H9 (cell line): ENCODE results near the gene SEC22C. TPM values are rescaled to one million over a fixed set of nuclear protein-coding genes. Genes with fewer than 3 reads are reported as not detected.
A peak's percentile ranks its signal among the peaks of the same experiment; 100 is the strongest.
"Not testable (repeated sequence)": the region's sequence is repeated elsewhere in the genome, so short reads cannot be mapped to it uniquely, and the experiment has no call there.

ENCODE experiments used
- DNase-seq: peaks from one replicate; pipeline ENCODE4 v3.0.0-alpha.2; 2017
- H2AFZ ChIP-seq: one replicate; pipeline ENCODE4 v1.6.1; 2013; ENCODE audit warnings: mild to moderate bottlenecking, low read length, control low read depth, moderate library complexity
- H2AK5ac ChIP-seq: 2 replicates; pipeline ENCODE4 v1.6.1; 2013; ENCODE audit warnings: low read length, control low read depth, mixed read lengths; ENCODE audit not compliant: insufficient read length
- H2BK120ac ChIP-seq: one replicate; pipeline ENCODE4 v1.6.1; 2013; ENCODE audit warnings: low read depth, mild to moderate bottlenecking, low read length, control low read depth, inconsistent platforms; ENCODE audit not compliant: poor library complexity, severe bottlenecking
- H2BK12ac ChIP-seq: 2 replicates; pipeline ENCODE4 v1.6.1; 2013; ENCODE audit warnings: low read length, control low read depth, mixed read lengths, low read depth; ENCODE audit not compliant: insufficient read length
- H2BK15ac ChIP-seq: 2 replicates; pipeline ENCODE4 v1.6.1; 2013; ENCODE audit warnings: low read depth, low read length, control low read depth
- H2BK20ac ChIP-seq: one replicate; pipeline ENCODE4 v1.6.1; 2013; ENCODE audit warnings: low read depth, mild to moderate bottlenecking, low read length, control low read depth, inconsistent platforms; ENCODE audit not compliant: poor library complexity, severe bottlenecking
- H2BK5ac ChIP-seq: 2 replicates; pipeline ENCODE4 v1.6.1; 2013; ENCODE audit warnings: low read length, control low read depth, mixed read lengths; ENCODE audit not compliant: insufficient read length
- H3K14ac ChIP-seq: 2 replicates; pipeline ENCODE4 v1.6.1; 2013; ENCODE audit warnings: low read length, control low read depth; ENCODE audit not compliant: insufficient read depth
- H3K18ac ChIP-seq: 2 replicates; pipeline ENCODE4 v1.6.1; 2013; ENCODE audit warnings: low read depth, mild to moderate bottlenecking, mixed read lengths, low read length, control low read depth; ENCODE audit not compliant: insufficient read length
- H3K23ac ChIP-seq: 2 replicates; pipeline ENCODE4 v1.6.1; 2013; ENCODE audit warnings: low read length, control low read depth, mixed read lengths, low read depth; ENCODE audit not compliant: insufficient read length
- H3K23me2 ChIP-seq: 2 replicates; pipeline ENCODE4 v1.6.1; 2013; ENCODE audit warnings: low read depth, mild to moderate bottlenecking, mixed read lengths, low read length, control low read depth; ENCODE audit not compliant: insufficient read length, poor library complexity, severe bottlenecking
- H3K27ac ChIP-seq: 2 replicates; pipeline ENCODE4 v1.5.1; 2013; ENCODE audit warnings: low read length, control low read depth, mixed read lengths, low read depth; ENCODE audit not compliant: insufficient read length
- H3K27me3 ChIP-seq: 2 replicates; pipeline ENCODE4 v1.6.1; 2013; ENCODE audit warnings: low read length, control low read depth, inconsistent platforms; ENCODE audit not compliant: insufficient read depth
- H3K4ac ChIP-seq: 2 replicates; pipeline ENCODE4 v1.6.1; 2013; ENCODE audit warnings: low read depth, mild to moderate bottlenecking, control low read depth, inconsistent platforms, low read length, moderate library complexity
- H3K4me1 ChIP-seq: 2 replicates; pipeline ENCODE4 v1.6.1; 2013; ENCODE audit warnings: low read length, control low read depth, inconsistent platforms; ENCODE audit not compliant: insufficient read depth
- H3K4me2 ChIP-seq: 2 replicates; pipeline ENCODE4 v1.6.1; 2013; ENCODE audit warnings: low read length, control low read depth, mixed read lengths; ENCODE audit not compliant: insufficient read length, insufficient read depth
- H3K56ac ChIP-seq: 2 replicates; pipeline ENCODE4 v1.6.1; 2013; ENCODE audit warnings: low read depth, mild to moderate bottlenecking, mixed read lengths, low read length, control low read depth; ENCODE audit not compliant: insufficient read length
- H3K79me1 ChIP-seq: 2 replicates; pipeline ENCODE4 v1.6.1; 2013; ENCODE audit warnings: low read depth, mild to moderate bottlenecking, moderate library complexity, low read length, control low read depth, inconsistent platforms; ENCODE audit not compliant: insufficient read depth, poor library complexity, severe bottlenecking
- H3K79me2 ChIP-seq: 2 replicates; pipeline ENCODE4 v1.6.1; 2013; ENCODE audit warnings: low read length, control low read depth, inconsistent platforms; ENCODE audit not compliant: insufficient read depth
- H3K9ac ChIP-seq: 2 replicates; pipeline ENCODE4 v1.6.1; 2013; ENCODE audit warnings: low read length, control low read depth, mixed read lengths; ENCODE audit not compliant: insufficient read length; ENCODE audit errors: extremely low read depth
- H3K9me3 ChIP-seq: one replicate; pipeline ENCODE4 v1.6.1; 2013; ENCODE audit warnings: low read depth, low read length, inconsistent platforms; ENCODE audit not compliant: control insufficient read depth
- H3T11ph ChIP-seq: one replicate; pipeline ENCODE4 v1.6.1; 2013; ENCODE audit warnings: mild to moderate bottlenecking, low read length, control low read depth, inconsistent platforms
- H4K20me1 ChIP-seq: one replicate; pipeline ENCODE4 v1.6.1; 2013; ENCODE audit not compliant: control insufficient read depth, insufficient read length, insufficient read depth
- H4K5ac ChIP-seq: 2 replicates; pipeline ENCODE4 v1.6.1; 2013; ENCODE audit warnings: low read depth, mild to moderate bottlenecking, mixed read lengths, low read length, control low read depth; ENCODE audit not compliant: insufficient read length
- H4K8ac ChIP-seq: replicated peaks from 2 replicates; pipeline ENCODE4 v1.6.1; 2013; ENCODE audit warnings: low read length, control low read depth, mixed read lengths, low read depth; ENCODE audit not compliant: insufficient read length
- H4K91ac ChIP-seq: 2 replicates; pipeline ENCODE4 v1.6.1; 2013; ENCODE audit warnings: low read depth, mild to moderate bottlenecking, moderate library complexity, mixed read lengths, low read length, control low read depth; ENCODE audit not compliant: insufficient read length
- H3K27ac Mint-ChIP-seq, 3 experiments: 2 replicates in 2 of 3; 3 replicates in 1 of 3; pipeline ENCODE4 v1.8.0; 2020 to 2021; ENCODE audit warnings: mixed read lengths in 3 of 3, mild to moderate bottlenecking in 1 of 3, moderate library complexity in 1 of 3
- H3K27me3 Mint-ChIP-seq: 2 replicates; pipeline ENCODE4 v1.8.0; 2021; ENCODE audit warnings: low read depth, mild to moderate bottlenecking, moderate library complexity, mixed read lengths
- H3K36me3 Mint-ChIP-seq, 3 experiments: 2 replicates in 2 of 3; 3 replicates in 1 of 3; pipeline ENCODE4 v1.8.0; 2020 to 2021; ENCODE audit warnings: low read depth in 3 of 3, mixed read lengths in 3 of 3; ENCODE audit not compliant: insufficient read depth in 1 of 3
- H3K4me1 Mint-ChIP-seq, 2 experiments: 2 replicates each; pipeline ENCODE4 v1.8.0; 2020; ENCODE audit warnings: mixed read lengths in 2 of 2
- H3K4me3 Mint-ChIP-seq, 2 experiments: 2 replicates in 1 of 2; 3 replicates in 1 of 2; pipeline ENCODE4 v1.8.0; 2020 to 2021; ENCODE audit warnings: mild to moderate bottlenecking in 2 of 2, mixed read lengths in 2 of 2, moderate library complexity in 1 of 2
- H3K9me3 Mint-ChIP-seq, 2 experiments: 2 replicates in 1 of 2; 3 replicates in 1 of 2; pipeline ENCODE4 v1.8.0; 2020; ENCODE audit warnings: mild to moderate bottlenecking in 2 of 2, mixed read lengths in 2 of 2, moderate library complexity in 1 of 2
- CTCF ChIP-seq: fragments of 200-600 bp; sonication (generic); conservative IDR thresholded peaks from 3 replicates; pipeline ENCODE4 v1.8.0; 2021; ENCODE audit warnings: antibody characterized with exemption, mild to moderate bottlenecking
- WGBS: extraction: QIAGEN DNeasy Blood & Tissue Kit; methylation state at CpG from one replicate; pipeline ENCODE4 v1.1.7; 2013; ENCODE audit warnings: missing lambda C conversion rate, low lambda C conversion rate, mixed read lengths; ENCODE audit not compliant: insufficient read length; ENCODE audit errors: extremely low coverage; 5-methylcytosine and 5-hydroxymethylcytosine counted together
- total RNA-seq: library from RNA; stranded (reverse); gene quantifications from 2 replicates; pipeline ENCODE4 v1.2.1, GENCODE V29; 2021

Gene SEC22C
- total RNA-seq, 1 experiment from 2014 or later, result 28.2 TPM

- Histone ChIP-seq H2BK15ac (no peak within 1 kb of the TSS), H4K8ac (no peak within 1 kb of the TSS), H2AFZ (no peak within 1 kb of the TSS), H3K4me2 (peak within 1 kb of the TSS; percentile 94), H2BK12ac (no peak within 1 kb of the TSS), H4K91ac (no peak within 1 kb of the TSS), H3K4ac (no peak within 1 kb of the TSS), H3K4me1 (no peaks in the 10 kb centered on the region), H3K14ac (peak within 1 kb of the TSS; percentile 89), H3K9ac (peak within 1 kb of the TSS; percentile 98), H3K23ac (no peak within 1 kb of the TSS), H3K23me2 (peaks cover 4% of the 10 kb centered on the region), H2BK120ac (no peak within 1 kb of the TSS), H3K56ac (no peak within 1 kb of the TSS), H3K18ac (peak within 1 kb of the TSS; percentile 84), H3K79me2 (peaks cover 27% of the 10 kb centered on the region; the same call in 1 of the 2 replicates), H3K79me1 (peaks cover 2% of the 10 kb centered on the region), H2BK20ac (no peak within 1 kb of the TSS), H2BK5ac (no peak within 1 kb of the TSS), H3K27ac (peak within 1 kb of the TSS; percentile 93), H3K9me3 (no peaks in the 10 kb centered on the region), H2AK5ac (no peak within 1 kb of the TSS), H3T11ph (no peak within 1 kb of the TSS), H4K20me1 (no peaks in the 10 kb centered on the region), H4K5ac (no peak within 1 kb of the TSS), H3K27me3 (no peaks in the 10 kb centered on the region)
- peaks cover 34 to 35% of the 10 kb centered on the region in 2 experiments for H3K4me1 Mint-ChIP-seq
- H3K36me3 Mint-ChIP-seq, result peaks cover 18 to 40% (median 24%) of the 10 kb centered on the region in 3 experiments
- no peak for TF ChIP-seq CTCF
- peak within 1 kb of the TSS; percentile 83 to 91 for H3K4me3 Mint-ChIP-seq
- no peaks in the 10 kb centered on the region; a peak in 1 of 5 replicates for H3K9me3 Mint-ChIP-seq
- WGBS, result no CpG with 5 or more reads among the region's 76 CpGs
- H3K27me3 Mint-ChIP-seq, result no peaks in the 10 kb centered on the region
- peak within 1 kb of the TSS; percentile 98 to 99 (median 98) for H3K27ac Mint-ChIP-seq
- DNase-seq, result peak; percentile 100
Measured at GRCh38 chr3:42600111-42600957, 18.6 kb upstream of the SEC22C start, which contains the start of gene NKTR. Gene NKTR (plus strand): TSS chr3:42600686. CDS start chr3:42601007, 321 bp downstream.

- H2BK120ac ChIP-seq, H2AK5ac ChIP-seq, H4K20me1 ChIP-seq, H3K9me3 Mint-ChIP-seq, H2BK5ac ChIP-seq, H3K14ac ChIP-seq, H3K18ac ChIP-seq, H3K4me3 Mint-ChIP-seq, H3K23ac ChIP-seq, H3K9ac ChIP-seq, H3K56ac ChIP-seq, H3K27ac ChIP-seq, H3K4me2 ChIP-seq, H3T11ph ChIP-seq, H2BK20ac ChIP-seq, H3K4me1 ChIP-seq, H2BK15ac ChIP-seq, H3K4ac ChIP-seq, H3K27me3 ChIP-seq, H2AFZ ChIP-seq, H3K79me2 ChIP-seq, H3K27me3 Mint-ChIP-seq, H4K8ac ChIP-seq, H3K79me1 ChIP-seq, H2BK12ac ChIP-seq, H3K23me2 ChIP-seq, H3K9me3 ChIP-seq, H4K5ac ChIP-seq, H4K91ac ChIP-seq, DNase-seq: not testable (repeated sequence)
- H3K4me1 Mint-ChIP-seq, result peaks cover 40 to 51% of the 10 kb centered on the region in 2 experiments
- peaks cover 23 to 43% (median 30%) of the 10 kb centered on the region in 3 experiments for H3K36me3 Mint-ChIP-seq
- H3K27ac Mint-ChIP-seq, result peak overlapping the region; percentile 79 to 91 (median 85); a peak in 5 of 7 replicates
- no CpG with 5 or more reads among the region's 7 CpGs for WGBS
Measured at GRCh38 chr3:42597098-42597497, 15.3 kb upstream of the SEC22C start.
